ENCODE measurements around the gene RAB34. TPM values are rescaled to one million over a fixed set of nuclear protein-coding genes. Genes with fewer than 3 reads are reported as not detected.

RAB34 gene
- total and polyA plus RNA-seq, 9 of the 15 experiments (the other 6 are each of a cell fraction or from before 2014, with no cell fraction given): 0.07 to 3.8 (median 0.46) TPM; not detected in 1

- TF ChIP-seq BCLAF1 (IDR thresholded peaks at IDR 0.05; ENCODE audit: borderline replicate concordance in 1 of 2, control insufficient read depth in 1 of 2, low read depth in 2 of 2, low read length in 1 of 2) (no peak), ZNF311 (CRISPR knock-in tag; IDR thresholded peaks at IDR 0.05) (no peak), SRSF7 (optimal IDR thresholded peaks at IDR 0.05; ENCODE audit: low read depth, low read length) (no peak), DMBX1 (CRISPR knock-in tag; IDR thresholded peaks at IDR 0.05; ENCODE audit: borderline replicate concordance) (no peak), ZBTB12 (CRISPR knock-in tag; IDR thresholded peaks at IDR 0.05) (no peak), ETV6 (IDR thresholded peaks at IDR 0.05; ENCODE audit: borderline replicate concordance in 1 of 2, low read depth in 2 of 2, low read length in 1 of 2) (no peak), ETV6 (CRISPR knock-in tag; IDR thresholded peaks at IDR 0.05; ENCODE audit: borderline replicate concordance) (no peak), POLR2A (conservative IDR thresholded peaks at IDR 0.05) (no peak), RCOR1 (IDR thresholded peaks at IDR 0.05; ENCODE audit: borderline replicate concordance in 1 of 2, low read depth in 2 of 2, low read length in 2 of 2) (peak; percentile 89 to 96; a peak in 3 of 4 replicates), ZFX (CRISPR knock-in tag; IDR thresholded peaks at IDR 0.05) (no peak), SMAD4 (CRISPR knock-in tag; conservative IDR thresholded peaks at IDR 0.05) (0 out of 2 replicates have a peak, but pooled peaks have one; percentile 27), JUN (IDR thresholded peaks at IDR 0.05; ENCODE audit: borderline replicate concordance, low read depth, low read length) (0 out of 2 replicates have a peak, but pooled peaks have one; percentile 30), JUN (CRISPR knock-in tag; IDR thresholded peaks at IDR 0.05; ENCODE audit: borderline replicate concordance) (no peak), SNIP1 (IDR thresholded peaks at IDR 0.05; ENCODE audit: low read depth) (no peak), PPARD (CRISPR knock-in tag; IDR thresholded peaks at IDR 0.05) (no peak), ZNF3 (CRISPR knock-in tag; IDR thresholded peaks at IDR 0.05) (0 out of 2 replicates have a peak, but pooled peaks have one; percentile 41), ILF3 (IDR thresholded peaks at IDR 0.05; ENCODE audit: borderline replicate concordance) (no peak), GTF3C2 (IDR thresholded peaks at IDR 0.05; ENCODE audit: borderline replicate concordance, extremely low read depth, insufficient read length) (peak; percentile 36), PYGO2 (tag; IDR thresholded peaks at IDR 0.05) (no peak), ZNF395 (CRISPR knock-in tag; IDR thresholded peaks at IDR 0.05) (no peak)
Measured at GRCh38 chr17:28719021-28719433, 1.4 kb upstream of the RAB34 start (continued).
